Mesendoderm (in vitro differentiated cells): ENCODE results near the gene SH3BP4.

Source experiments
- DNase-seq: peaks from one replicate; pipeline ENCODE4 v3.0.0; 2013
- H2AK5ac ChIP-seq: 2 replicates; pipeline ENCODE4 v1.6.1; 2013; ENCODE audit warnings: low read length, inconsistent platforms
- H2BK120ac ChIP-seq: 2 replicates; pipeline ENCODE4 v1.6.1; 2013; ENCODE audit warnings: low read depth, mild to moderate bottlenecking, low read length, moderate library complexity, mixed read lengths
- H2BK15ac ChIP-seq: replicated peaks from 2 replicates; pipeline ENCODE4 v1.6.1; 2013; ENCODE audit warnings: low read depth, mild to moderate bottlenecking, moderate library complexity
- H2BK5ac ChIP-seq: 2 replicates; pipeline ENCODE4 v1.6.1; 2013; ENCODE audit warnings: low read length, inconsistent platforms
- H3K18ac ChIP-seq: 2 replicates; pipeline ENCODE4 v1.6.1; 2013; ENCODE audit warnings: mild to moderate bottlenecking, low read length, mixed read lengths
- H3K23ac ChIP-seq: one replicate; pipeline ENCODE4 v1.6.1; 2013; ENCODE audit warnings: low read length
- H3K27ac ChIP-seq: 2 replicates; pipeline ENCODE4 v1.5.1; 2013; ENCODE audit warnings: low read depth, mild to moderate bottlenecking, inconsistent platforms, low read length, moderate library complexity
- H3K27me3 ChIP-seq: 2 replicates; pipeline ENCODE4 v1.6.1; 2013; ENCODE audit warnings: low read length, control low read depth, mild to moderate bottlenecking, inconsistent platforms; ENCODE audit not compliant: insufficient read depth, poor library complexity
- H3K36me3 ChIP-seq: 2 replicates; pipeline ENCODE4 v1.6.1; 2013; ENCODE audit warnings: low read length, inconsistent platforms; ENCODE audit not compliant: control insufficient read depth, insufficient read depth
- H3K4ac ChIP-seq: one replicate; pipeline ENCODE4 v1.6.1; 2013; ENCODE audit warnings: low read depth, mild to moderate bottlenecking, low read length, moderate library complexity
- H3K4me1 ChIP-seq: 2 replicates; pipeline ENCODE4 v1.6.1; 2013; ENCODE audit warnings: low read depth, low read length, inconsistent platforms; ENCODE audit not compliant: control insufficient read depth
- H3K4me2 ChIP-seq: 2 replicates; pipeline ENCODE4 v1.6.1; 2013; ENCODE audit warnings: low read length
- H3K4me3 ChIP-seq: 2 replicates; pipeline ENCODE4 v1.5.1; 2013; ENCODE audit warnings: mild to moderate bottlenecking, low read length
- H3K56ac ChIP-seq: one replicate; pipeline ENCODE4 v1.6.1; 2013; ENCODE audit warnings: low read length
- H3K79me1 ChIP-seq: 2 replicates; pipeline ENCODE4 v1.6.1; 2013; ENCODE audit warnings: low read length, inconsistent platforms
- H3K79me2 ChIP-seq: 2 replicates; pipeline ENCODE4 v1.6.1; 2013; ENCODE audit warnings: mild to moderate bottlenecking, low read length; ENCODE audit not compliant: control insufficient read depth, insufficient read depth
- H3K9ac ChIP-seq: 2 replicates; pipeline ENCODE4 v1.6.1; 2013; ENCODE audit warnings: low read length, inconsistent platforms
- H4K5ac ChIP-seq: one replicate; pipeline ENCODE4 v1.6.1; 2013; ENCODE audit warnings: low read length
- H4K8ac ChIP-seq: one replicate; pipeline ENCODE4 v1.6.1; 2013; ENCODE audit warnings: low read depth, mild to moderate bottlenecking, control low read depth, low read length, moderate library complexity
- WGBS: extraction: QIAGEN DNeasy Blood & Tissue Kit; methylation state at CpG from one replicate; pipeline ENCODE4 v1.1.7; 2013; ENCODE audit warnings: low lambda C conversion rate, missing lambda C conversion rate; ENCODE audit not compliant: insufficient coverage; ENCODE audit errors: extremely low coverage; 5-methylcytosine and 5-hydroxymethylcytosine counted together

SH3BP4 gene

DNA sequence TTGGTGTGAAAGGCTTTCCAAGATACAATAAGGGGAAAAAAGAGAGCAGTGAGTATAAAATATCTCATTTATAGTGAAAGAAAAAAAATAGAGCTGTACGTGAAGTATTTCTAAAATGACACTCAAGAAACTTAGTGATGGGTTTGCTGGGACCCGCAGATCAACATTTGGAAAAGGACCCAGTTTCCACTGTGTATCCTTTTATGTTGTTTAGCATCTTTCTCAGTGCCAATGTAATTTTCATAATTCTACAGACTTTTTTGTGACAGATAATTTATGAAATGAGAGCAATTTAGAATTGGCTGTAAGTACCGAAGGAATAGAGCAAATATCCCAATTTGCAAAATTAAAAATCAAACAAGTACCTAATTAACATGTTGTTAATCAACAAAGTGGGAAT is 116.9 kb downstream of the SH3BP4 start:
- Histone ChIP-seq H3K79me1 (no peaks in the 10 kb centered on the region), H3K4me3 (no peak overlapping the region), H2BK5ac (no peak overlapping the region), H2AK5ac (no peak overlapping the region), H3K36me3 (no peaks in the 10 kb centered on the region), H4K5ac (no peak overlapping the region), H3K9ac (no peak overlapping the region), H3K79me2 (no peaks in the 10 kb centered on the region), H3K27ac (no peak overlapping the region), H3K56ac (no peak overlapping the region), H2BK15ac (no peak overlapping the region), H3K4ac (no peak overlapping the region), H3K23ac (no peak overlapping the region), H3K4me1 (no peaks in the 10 kb centered on the region), H3K18ac (no peak overlapping the region), H3K27me3 (no peaks in the 10 kb centered on the region), H2BK120ac (no peak overlapping the region), H3K4me2 (no peak overlapping the region), H4K8ac (no peak overlapping the region)
- WGBS, result no CpG with 5 or more reads among the region's 3 CpGs
- no peak for DNase-seq

DNA sequence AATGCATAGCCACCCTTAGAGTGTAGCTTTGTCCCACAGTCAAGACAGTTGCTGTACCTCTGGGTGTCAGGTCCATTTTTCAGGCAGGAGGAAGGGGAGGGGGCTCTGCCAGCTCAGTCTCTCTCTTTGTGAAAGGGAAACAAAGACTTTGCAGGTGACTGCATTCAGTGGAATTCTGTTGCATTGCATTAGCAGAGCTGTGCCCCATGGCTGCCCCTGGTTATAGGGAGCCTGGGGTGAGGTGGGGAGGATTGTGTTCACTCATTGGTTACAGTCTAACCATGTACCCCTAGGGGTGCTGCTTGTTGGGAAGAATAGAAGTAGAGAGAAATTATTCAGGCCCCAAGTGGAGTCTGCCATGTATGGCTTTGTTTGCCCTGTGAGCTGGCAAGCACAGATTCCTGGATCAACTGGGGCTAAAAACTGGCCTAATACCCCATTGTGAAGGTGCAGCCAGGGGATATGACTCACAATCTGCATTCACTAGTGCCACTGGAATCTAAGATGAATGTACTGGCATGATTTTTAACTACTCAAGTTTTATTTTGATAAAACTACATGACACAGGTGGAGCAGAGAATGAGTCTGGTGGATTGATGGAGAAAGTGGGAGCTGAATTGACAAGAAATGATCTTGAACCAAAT is 118.4 kb downstream of the SH3BP4 start:
- no peaks in the 10 kb centered on the region for H3K27me3 ChIP-seq
- H3K23ac ChIP-seq, result no peak overlapping the region
- no peak overlapping the region for H3K27ac ChIP-seq
- no peak overlapping the region for H3K4me2 ChIP-seq
- no peak overlapping the region for H3K9ac ChIP-seq
- H3K4me3 ChIP-seq, result no peak overlapping the region
- no peak overlapping the region for H4K5ac ChIP-seq
- H3K79me2 ChIP-seq, result no peaks in the 10 kb centered on the region
- no peaks in the 10 kb centered on the region for H3K79me1 ChIP-seq
- H2BK120ac ChIP-seq, result no peak overlapping the region
- H3K56ac ChIP-seq, result no peak overlapping the region
- H2BK15ac ChIP-seq, result no peak overlapping the region
- no peak overlapping the region for H4K8ac ChIP-seq
- no peak overlapping the region for H3K4ac ChIP-seq
- peak; percentile 21 for DNase-seq
- H2BK5ac ChIP-seq, result no peak overlapping the region
- H2AK5ac ChIP-seq, result no peak overlapping the region
- no peaks in the 10 kb centered on the region for H3K36me3 ChIP-seq
- H3K4me1 ChIP-seq, result no peaks in the 10 kb centered on the region
- no peak overlapping the region for H3K18ac ChIP-seq

DNA sequence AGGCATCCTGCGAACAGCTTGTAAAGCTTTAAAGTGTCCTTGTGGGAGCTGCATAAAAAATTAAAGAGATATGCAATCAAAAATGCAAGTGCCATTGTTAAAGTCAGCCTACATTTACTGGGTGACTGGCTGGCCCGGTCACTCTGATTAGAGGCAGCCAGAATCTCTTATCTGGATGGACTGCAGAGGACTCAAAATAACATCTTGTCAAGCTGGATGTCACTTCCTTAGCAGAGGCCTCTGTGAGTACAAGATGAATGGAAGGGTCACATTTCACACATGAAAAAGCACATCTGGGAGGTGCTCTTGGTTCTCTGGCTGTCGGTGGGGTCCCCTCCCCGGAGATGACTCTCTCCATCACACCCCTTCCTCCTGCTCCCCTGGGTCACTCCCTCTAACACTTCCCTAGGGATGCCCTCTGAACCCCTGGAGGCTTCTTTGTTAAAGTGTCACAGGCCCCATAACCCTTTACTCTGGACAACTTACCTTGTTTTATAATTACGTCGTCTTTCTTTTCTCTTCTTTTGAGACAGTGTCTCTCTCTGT is 122.1 kb downstream of the SH3BP4 start:
- H4K8ac ChIP-seq, result no peak overlapping the region
- no peak overlapping the region for H2AK5ac ChIP-seq
- WGBS, result no CpG with 5 or more reads among the region's 6 CpGs

DNA sequence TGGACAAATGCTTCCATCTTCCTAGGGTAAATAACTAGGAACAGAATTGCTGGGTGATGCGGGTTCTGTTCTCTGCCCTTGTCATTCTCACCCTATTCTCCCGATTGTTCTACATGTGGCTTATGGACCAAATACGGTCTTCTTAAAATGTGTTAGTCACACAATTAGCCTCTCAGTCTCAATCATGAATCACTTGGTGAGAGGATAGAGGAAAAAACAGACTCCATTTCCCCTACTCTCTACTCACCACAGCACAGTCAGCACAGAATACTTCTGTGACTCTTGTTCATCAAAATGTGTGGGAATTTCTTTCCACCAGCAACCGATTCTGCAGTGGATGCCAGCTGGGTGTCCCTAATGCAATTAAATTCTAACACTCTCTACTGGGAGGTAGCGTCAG is 125.2 kb downstream of the SH3BP4 start:
- Histone ChIP-seq H3K4me1 (peaks cover 11% of the 10 kb centered on the region), H3K27ac (no peak overlapping the region), H2AK5ac (no peak overlapping the region), H3K4me2 (no peak overlapping the region), H2BK15ac (no peak overlapping the region), H3K18ac (no peak overlapping the region), H3K4me3 (no peak overlapping the region), H3K56ac (no peak overlapping the region), H3K27me3 (no peaks in the 10 kb centered on the region), H2BK120ac (no peak overlapping the region), H3K9ac (no peak overlapping the region), H4K5ac (no peak overlapping the region), H3K4ac (no peak overlapping the region), H3K36me3 (no peaks in the 10 kb centered on the region), H3K79me1 (no peaks in the 10 kb centered on the region), H2BK5ac (no peak overlapping the region), H3K23ac (no peak overlapping the region), H3K79me2 (no peaks in the 10 kb centered on the region), H4K8ac (no peak overlapping the region)
- no peak for DNase-seq
- no CpG with 5 or more reads among the region's 5 CpGs for WGBS

More for the DNA sequence above, 122.1 kb downstream of the SH3BP4 start:
- no peak overlapping the region for H2BK5ac ChIP-seq
- H2BK15ac ChIP-seq, result no peak overlapping the region
- H3K27me3 ChIP-seq, result no peaks in the 10 kb centered on the region
- H3K56ac ChIP-seq, result no peak overlapping the region
- H3K18ac ChIP-seq, result no peak overlapping the region
- no peak overlapping the region for H4K5ac ChIP-seq
- H3K4me2 ChIP-seq, result no peak overlapping the region
- H3K4me1 ChIP-seq, result peaks cover 11% of the 10 kb centered on the region
- H3K9ac ChIP-seq, result no peak overlapping the region
- no peak overlapping the region for H3K4ac ChIP-seq
- no peaks in the 10 kb centered on the region for H3K36me3 ChIP-seq
- H3K79me2 ChIP-seq, result no peaks in the 10 kb centered on the region
- H3K4me3 ChIP-seq, result no peak overlapping the region
- DNase-seq, result no peak
- no peak overlapping the region for H3K27ac ChIP-seq
- no peak overlapping the region for H3K23ac ChIP-seq
- H2BK120ac ChIP-seq, result no peak overlapping the region
- H3K79me1 ChIP-seq, result no peaks in the 10 kb centered on the region

DNA sequence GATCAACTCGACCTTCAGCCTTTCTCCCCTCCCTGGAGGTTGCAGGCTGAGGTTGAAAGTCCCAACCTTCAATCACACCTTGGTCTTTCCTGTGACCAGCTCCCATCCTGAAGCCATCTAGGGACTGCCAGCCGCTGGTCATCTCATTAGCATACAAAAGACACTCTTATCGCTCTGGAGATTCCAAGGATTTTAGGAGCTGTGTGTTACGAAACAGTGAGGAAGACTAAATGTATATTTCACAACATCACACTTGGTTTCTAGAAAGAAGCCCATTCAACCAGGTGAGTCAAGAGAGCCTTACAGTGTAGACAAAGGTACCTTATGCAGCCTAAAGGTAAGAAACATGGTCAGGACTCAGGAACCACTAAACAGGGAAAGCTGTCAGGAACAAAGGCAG is 126.4 kb downstream of the SH3BP4 start:
- H3K23ac ChIP-seq, result no peak overlapping the region
- H2BK120ac ChIP-seq, result no peak overlapping the region
- H3K79me2 ChIP-seq, result no peaks in the 10 kb centered on the region
- H3K27ac ChIP-seq, result no peak overlapping the region
- H2BK15ac ChIP-seq, result no peak overlapping the region
- WGBS, result no CpG with 5 or more reads among the region's 4 CpGs
- no peaks in the 10 kb centered on the region for H3K36me3 ChIP-seq
- peak overlapping the region; percentile 51 for H2BK5ac ChIP-seq
- no peak overlapping the region for H2AK5ac ChIP-seq
- H4K8ac ChIP-seq, result no peak overlapping the region
- peaks cover 11% of the 10 kb centered on the region for H3K4me1 ChIP-seq
- H3K56ac ChIP-seq, result no peak overlapping the region
- peak; percentile 92 for DNase-seq
- no peak overlapping the region for H3K18ac ChIP-seq
- no peaks in the 10 kb centered on the region for H3K27me3 ChIP-seq
- H3K9ac ChIP-seq, result no peak overlapping the region
- no peak overlapping the region for H3K4me2 ChIP-seq
- no peaks in the 10 kb centered on the region for H3K79me1 ChIP-seq
- no peak overlapping the region for H4K5ac ChIP-seq
- H3K4me3 ChIP-seq, result no peak overlapping the region
- no peak overlapping the region for H3K4ac ChIP-seq

DNA sequence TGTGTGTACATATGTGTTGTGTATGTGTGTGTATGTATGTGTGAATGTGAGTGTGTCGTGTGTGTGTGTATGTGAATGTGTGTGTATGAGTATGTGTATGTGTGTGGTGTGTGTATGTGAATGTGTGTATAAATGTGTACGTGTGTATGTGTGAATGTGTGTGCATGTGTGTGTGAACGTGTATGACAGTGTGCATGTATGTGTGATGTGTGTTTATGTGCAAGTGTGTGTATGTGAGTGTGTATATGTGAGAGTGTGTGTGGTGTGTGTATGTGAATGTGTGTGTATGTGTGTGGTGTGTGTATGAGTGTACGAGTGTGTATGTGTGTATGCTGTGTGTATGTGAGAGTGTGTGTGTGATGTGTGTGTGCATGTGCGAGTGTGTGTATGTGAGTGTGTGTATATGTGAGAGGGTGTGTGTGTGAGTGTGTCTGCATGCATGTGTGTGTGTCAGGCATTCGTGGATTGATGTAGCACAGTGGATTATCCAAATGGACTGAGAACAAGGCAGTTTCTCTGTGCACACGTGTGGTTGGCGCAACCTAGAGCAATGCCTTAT is 127.2 kb downstream of the SH3BP4 start:
- no peak overlapping the region for H4K8ac ChIP-seq
- no peak overlapping the region for H3K27ac ChIP-seq
- H2BK15ac ChIP-seq, result no peak overlapping the region
- no peaks in the 10 kb centered on the region for H3K36me3 ChIP-seq
- no peak overlapping the region for H4K5ac ChIP-seq
- WGBS, result 100% methylated on average over 5 of the region's 8 CpGs
- H3K4ac ChIP-seq, result no peak overlapping the region
- H3K4me2 ChIP-seq, result no peak overlapping the region
- H2BK5ac ChIP-seq, result peak overlapping the region; percentile 9
- no peak for DNase-seq
- no peak overlapping the region for H2BK120ac ChIP-seq
- no peak overlapping the region for H3K9ac ChIP-seq
- H3K4me3 ChIP-seq, result no peak overlapping the region
- H3K79me1 ChIP-seq, result no peaks in the 10 kb centered on the region
- no peak overlapping the region for H3K23ac ChIP-seq
- no peak overlapping the region for H3K18ac ChIP-seq
- no peaks in the 10 kb centered on the region for H3K27me3 ChIP-seq
- no peak overlapping the region for H3K56ac ChIP-seq
- H3K4me1 ChIP-seq, result peaks cover 11% of the 10 kb centered on the region
- no peaks in the 10 kb centered on the region for H3K79me2 ChIP-seq
- H2AK5ac ChIP-seq, result peak overlapping the region; percentile 46
